ENCODE measurements around the gene MFAP5. TPM values are rescaled to one million over a fixed set of nuclear protein-coding genes. Genes with fewer than 3 reads are reported as not detected.
"Not testable (repeated sequence)": the region's sequence is repeated elsewhere in the genome, so short reads cannot be mapped to it uniquely, and the experiment has no call there.

MFAP5 gene
- polyA plus RNA-seq, 2 donors = 3.5 to 4.5 TPM

GRCh38 chr12:8637244-8637643 is 25.4 kb downstream of the MFAP5 start:
- Histone ChIP-seq H3K4me3 (ENCODE audit: low read depth in 1 of 2, low read length in 2 of 2) (no peak overlapping the region), H3K9me3 (ENCODE audit: control insufficient read depth in 2 of 2, insufficient read depth in 1 of 2, low read depth in 1 of 2, low read length in 1 of 2) (no peaks in the 10 kb centered on the region), H3K4me1 (ENCODE audit: control insufficient read depth in 2 of 2, insufficient read depth in 2 of 2, low read length in 1 of 2) (peaks cover 0 to 11% of the 10 kb centered on the region in 2 donors), H3K27me3 (ENCODE audit: control insufficient read depth in 1 of 2, insufficient read depth in 2 of 2, low read length in 2 of 2) (peaks cover 0 to under 1% of the 10 kb centered on the region in 2 donors), H3K27ac (ENCODE audit: low read depth in 2 of 2, low read length in 1 of 2) (no peak overlapping the region), H3K36me3 (ENCODE audit: control insufficient read depth in 2 of 2, insufficient read depth in 2 of 2, low read length in 1 of 2) (no peaks in the 10 kb centered on the region)
- WGBS, 2 donors = 94 to 97% methylated on average over 7 of the region's 7 CpGs

DNA sequence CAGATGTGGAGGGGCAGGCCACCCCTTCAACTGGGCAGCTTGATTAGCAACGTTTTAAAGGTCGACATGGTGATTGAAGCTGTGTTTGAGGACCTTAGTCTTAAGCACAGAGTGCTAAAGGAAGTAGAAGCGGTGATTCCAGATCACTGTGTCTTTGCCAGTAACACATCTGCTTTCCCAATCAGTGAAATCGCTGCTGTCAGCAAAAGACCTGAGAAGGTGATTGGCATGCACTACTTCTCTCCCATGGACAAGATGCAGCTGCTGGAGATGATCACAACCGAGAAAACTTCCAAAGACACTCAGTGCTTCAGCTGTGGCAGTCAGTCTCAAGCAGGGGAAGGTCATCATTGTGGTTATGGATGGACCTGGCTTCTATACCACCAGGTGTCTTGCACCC is 26.0 kb downstream of the MFAP5 start:
- H3K4me3 ChIP-seq (ENCODE audit: low read depth in 1 of 2, low read length in 2 of 2) = no peak overlapping the region
- H3K27ac ChIP-seq (ENCODE audit: low read depth in 2 of 2, low read length in 1 of 2) = no peak overlapping the region
- WGBS, 2 donors = 66 to 68% methylated on average over 5 of the region's 5 CpGs
- H3K9me3 ChIP-seq (ENCODE audit: control insufficient read depth in 2 of 2, insufficient read depth in 1 of 2, low read depth in 1 of 2, low read length in 1 of 2) = no peaks in the 10 kb centered on the region
- peaks cover 0 to 11% of the 10 kb centered on the region in 2 donors for H3K4me1 ChIP-seq (ENCODE audit: control insufficient read depth in 2 of 2, insufficient read depth in 2 of 2, low read length in 1 of 2)
- no peaks in the 10 kb centered on the region for H3K27me3 ChIP-seq (ENCODE audit: control insufficient read depth in 1 of 2, insufficient read depth in 2 of 2, low read length in 2 of 2)
- H3K36me3 ChIP-seq (ENCODE audit: control insufficient read depth in 2 of 2, insufficient read depth in 2 of 2, low read length in 1 of 2) = no peaks in the 10 kb centered on the region

GRCh38 chr12:8636007-8636346 is 26.6 kb downstream of the MFAP5 start:
- WGBS, 2 donors = 48 to 52% methylated on average over 8 of the region's 8 CpGs
- H3K27me3 ChIP-seq (ENCODE audit: control insufficient read depth in 1 of 2, insufficient read depth in 2 of 2, low read length in 2 of 2); H3K27ac ChIP-seq (ENCODE audit: low read depth in 2 of 2, low read length in 1 of 2); H3K4me3 ChIP-seq (ENCODE audit: low read depth in 1 of 2, low read length in 2 of 2); H3K36me3 ChIP-seq (ENCODE audit: control insufficient read depth in 2 of 2, insufficient read depth in 2 of 2, low read length in 1 of 2); H3K9me3 ChIP-seq (ENCODE audit: control insufficient read depth in 2 of 2, insufficient read depth in 1 of 2, low read depth in 1 of 2, low read length in 1 of 2): not testable (repeated sequence)
- peaks cover 0 to 11% of the 10 kb centered on the region in 2 donors for H3K4me1 ChIP-seq (ENCODE audit: control insufficient read depth in 2 of 2, insufficient read depth in 2 of 2, low read length in 1 of 2)

DNA sequence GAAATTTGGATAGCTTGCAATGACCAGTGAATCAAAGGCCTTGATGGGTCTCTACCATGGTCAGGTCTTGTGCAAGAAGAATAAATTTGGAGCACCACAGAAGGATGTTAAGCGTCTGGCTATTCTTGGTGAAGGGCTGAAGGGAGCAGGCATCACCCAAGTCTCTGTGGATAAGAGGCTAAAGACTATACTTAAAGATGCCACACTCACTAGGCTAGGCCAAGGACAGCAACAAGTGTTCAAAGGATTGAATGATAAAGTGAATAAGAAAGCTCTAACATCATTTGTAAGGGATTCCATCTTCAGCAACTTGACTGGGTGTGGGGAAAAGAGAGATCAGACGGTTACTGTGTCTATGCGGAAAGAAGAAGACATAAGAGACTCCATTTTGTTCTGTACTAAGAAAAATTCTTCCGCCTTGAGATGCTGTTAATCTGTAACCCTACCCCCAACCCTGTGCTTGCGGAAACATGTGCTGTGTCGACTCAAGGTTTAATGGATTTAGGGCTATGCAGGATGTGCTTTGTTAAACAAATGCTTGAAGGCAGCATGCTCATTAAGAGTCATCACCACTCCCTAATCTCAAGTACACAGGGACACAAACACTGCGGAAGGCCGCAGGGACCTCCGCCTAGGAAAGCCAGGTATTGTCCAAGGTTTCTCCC is 27.2 kb downstream of the MFAP5 start:
- H3K36me3 ChIP-seq (ENCODE audit: control insufficient read depth in 2 of 2, insufficient read depth in 2 of 2, low read length in 1 of 2); H3K9me3 ChIP-seq (ENCODE audit: control insufficient read depth in 2 of 2, insufficient read depth in 1 of 2, low read depth in 1 of 2, low read length in 1 of 2); H3K27me3 ChIP-seq (ENCODE audit: control insufficient read depth in 1 of 2, insufficient read depth in 2 of 2, low read length in 2 of 2); H3K4me3 ChIP-seq (ENCODE audit: low read depth in 1 of 2, low read length in 2 of 2); H3K27ac ChIP-seq (ENCODE audit: low read depth in 2 of 2, low read length in 1 of 2): not testable (repeated sequence)
- peaks cover 0 to 11% of the 10 kb centered on the region in 2 donors for H3K4me1 ChIP-seq (ENCODE audit: control insufficient read depth in 2 of 2, insufficient read depth in 2 of 2, low read length in 1 of 2)
- WGBS, 2 donors = 56 to 58% methylated on average over 9 of the region's 9 CpGs

GRCh38 chr12:8630131-8630530 is 32.5 kb downstream of the MFAP5 start:
- Histone ChIP-seq H3K27me3 (ENCODE audit: control insufficient read depth in 1 of 2, insufficient read depth in 2 of 2, low read length in 2 of 2) (no peaks in the 10 kb centered on the region), H3K27ac (ENCODE audit: low read depth in 2 of 2, low read length in 1 of 2) (no peak overlapping the region), H3K4me1 (ENCODE audit: control insufficient read depth in 2 of 2, insufficient read depth in 2 of 2, low read length in 1 of 2) (no peaks in the 10 kb centered on the region), H3K36me3 (ENCODE audit: control insufficient read depth in 2 of 2, insufficient read depth in 2 of 2, low read length in 1 of 2) (no peaks in the 10 kb centered on the region), H3K4me3 (ENCODE audit: low read depth in 1 of 2, low read length in 2 of 2) (no peak overlapping the region), H3K9me3 (ENCODE audit: control insufficient read depth in 2 of 2, insufficient read depth in 1 of 2, low read depth in 1 of 2, low read length in 1 of 2) (no peaks in the 10 kb centered on the region)
- 95% methylated on average over 4 of the region's 4 CpGs for WGBS, 2 donors

GRCh38 chr12:8629486-8630033 is 33.1 kb downstream of the MFAP5 start:
- H3K36me3 ChIP-seq (ENCODE audit: control insufficient read depth in 2 of 2, insufficient read depth in 2 of 2, low read length in 1 of 2) = no peaks in the 10 kb centered on the region
- H3K27ac ChIP-seq (ENCODE audit: low read depth in 2 of 2, low read length in 1 of 2) = no peak overlapping the region
- no peaks in the 10 kb centered on the region for H3K4me1 ChIP-seq (ENCODE audit: control insufficient read depth in 2 of 2, insufficient read depth in 2 of 2, low read length in 1 of 2)
- H3K27me3 ChIP-seq (ENCODE audit: control insufficient read depth in 1 of 2, insufficient read depth in 2 of 2, low read length in 2 of 2) = no peaks in the 10 kb centered on the region
- H3K4me3 ChIP-seq (ENCODE audit: low read depth in 1 of 2, low read length in 2 of 2) = no peak overlapping the region
- WGBS, 2 donors = 15 to 30% methylated on average over 3 of the region's 3 CpGs
- no peaks in the 10 kb centered on the region for H3K9me3 ChIP-seq (ENCODE audit: control insufficient read depth in 2 of 2, insufficient read depth in 1 of 2, low read depth in 1 of 2, low read length in 1 of 2)

- Histone ChIP-seq H3K27me3 (ENCODE audit: control insufficient read depth in 1 of 2, insufficient read depth in 2 of 2, low read length in 2 of 2) (no peaks in the 10 kb centered on the region), H3K27ac (ENCODE audit: low read depth in 2 of 2, low read length in 1 of 2) (no peak overlapping the region), H3K36me3 (ENCODE audit: control insufficient read depth in 2 of 2, insufficient read depth in 2 of 2, low read length in 1 of 2) (no peaks in the 10 kb centered on the region), H3K4me3 (ENCODE audit: low read depth in 1 of 2, low read length in 2 of 2) (no peak overlapping the region), H3K4me1 (ENCODE audit: control insufficient read depth in 2 of 2, insufficient read depth in 2 of 2, low read length in 1 of 2) (no peaks in the 10 kb centered on the region), H3K9me3 (ENCODE audit: control insufficient read depth in 2 of 2, insufficient read depth in 1 of 2, low read depth in 1 of 2, low read length in 1 of 2) (no peaks in the 10 kb centered on the region)
- 78 to 83% methylated on average over 3 of the region's 3 CpGs for WGBS, 2 donors
These were observed 33.9 kb downstream of the MFAP5 start for GRCh38 chr12:8628731-8629130.

- H3K4me1 ChIP-seq (ENCODE audit: control insufficient read depth in 2 of 2, insufficient read depth in 2 of 2, low read length in 1 of 2); H3K36me3 ChIP-seq (ENCODE audit: control insufficient read depth in 2 of 2, insufficient read depth in 2 of 2, low read length in 1 of 2); H3K9me3 ChIP-seq (ENCODE audit: control insufficient read depth in 2 of 2, insufficient read depth in 1 of 2, low read depth in 1 of 2, low read length in 1 of 2); H3K4me3 ChIP-seq (ENCODE audit: low read depth in 1 of 2, low read length in 2 of 2); H3K27ac ChIP-seq (ENCODE audit: low read depth in 2 of 2, low read length in 1 of 2); H3K27me3 ChIP-seq (ENCODE audit: control insufficient read depth in 1 of 2, insufficient read depth in 2 of 2, low read length in 2 of 2): not testable (repeated sequence)
- WGBS, 2 donors = 98 to 100% methylated on average over 10 to 24 of the region's 26 CpGs
These were observed 37.9 kb downstream of the MFAP5 start for GRCh38 chr12:8624750-8625149.

- no peaks in the 10 kb centered on the region for H3K9me3 ChIP-seq (ENCODE audit: control insufficient read depth in 2 of 2, insufficient read depth in 1 of 2, low read depth in 1 of 2, low read length in 1 of 2)
- no peak overlapping the region for H3K27ac ChIP-seq (ENCODE audit: low read depth in 2 of 2, low read length in 1 of 2)
- H3K4me3 ChIP-seq (ENCODE audit: low read depth in 1 of 2, low read length in 2 of 2) = no peak overlapping the region
- H3K36me3 ChIP-seq (ENCODE audit: control insufficient read depth in 2 of 2, insufficient read depth in 2 of 2, low read length in 1 of 2) = no peaks in the 10 kb centered on the region
- no peaks in the 10 kb centered on the region for H3K27me3 ChIP-seq (ENCODE audit: control insufficient read depth in 1 of 2, insufficient read depth in 2 of 2, low read length in 2 of 2)
- H3K4me1 ChIP-seq (ENCODE audit: control insufficient read depth in 2 of 2, insufficient read depth in 2 of 2, low read length in 1 of 2) = no peaks in the 10 kb centered on the region
- WGBS, 2 donors = 61 to 68% methylated on average over 4 of the region's 4 CpGs
These were observed 40.0 kb downstream of the MFAP5 start for GRCh38 chr12:8622646-8623045.

- Histone ChIP-seq H3K36me3 (ENCODE audit: control insufficient read depth in 2 of 2, insufficient read depth in 2 of 2, low read length in 1 of 2) (no peaks in the 10 kb centered on the region), H3K4me3 (ENCODE audit: low read depth in 1 of 2, low read length in 2 of 2) (no peak overlapping the region), H3K27me3 (ENCODE audit: control insufficient read depth in 1 of 2, insufficient read depth in 2 of 2, low read length in 2 of 2) (no peaks in the 10 kb centered on the region), H3K9me3 (ENCODE audit: control insufficient read depth in 2 of 2, insufficient read depth in 1 of 2, low read depth in 1 of 2, low read length in 1 of 2) (no peaks in the 10 kb centered on the region), H3K4me1 (ENCODE audit: control insufficient read depth in 2 of 2, insufficient read depth in 2 of 2, low read length in 1 of 2) (no peaks in the 10 kb centered on the region), H3K27ac (ENCODE audit: low read depth in 2 of 2, low read length in 1 of 2) (no peak overlapping the region)
- WGBS, 2 donors = 71 to 73% methylated on average over 6 of the region's 6 CpGs
These were observed 47.4 kb downstream of the MFAP5 start for GRCh38 chr12:8615206-8615605.
